IPS DF 4.7 (cell line): ENCODE measurements around the gene FBXL5.
A peak's percentile ranks its signal among the peaks of the same experiment; 100 is the strongest.

Experiments used
- DNase-seq: peaks from one replicate; pipeline ENCODE4 v3.0.0-alpha.2; 2013; ENCODE audit warnings: low spot score; ENCODE audit errors: extremely low read depth

FBXL5 gene, protein sequence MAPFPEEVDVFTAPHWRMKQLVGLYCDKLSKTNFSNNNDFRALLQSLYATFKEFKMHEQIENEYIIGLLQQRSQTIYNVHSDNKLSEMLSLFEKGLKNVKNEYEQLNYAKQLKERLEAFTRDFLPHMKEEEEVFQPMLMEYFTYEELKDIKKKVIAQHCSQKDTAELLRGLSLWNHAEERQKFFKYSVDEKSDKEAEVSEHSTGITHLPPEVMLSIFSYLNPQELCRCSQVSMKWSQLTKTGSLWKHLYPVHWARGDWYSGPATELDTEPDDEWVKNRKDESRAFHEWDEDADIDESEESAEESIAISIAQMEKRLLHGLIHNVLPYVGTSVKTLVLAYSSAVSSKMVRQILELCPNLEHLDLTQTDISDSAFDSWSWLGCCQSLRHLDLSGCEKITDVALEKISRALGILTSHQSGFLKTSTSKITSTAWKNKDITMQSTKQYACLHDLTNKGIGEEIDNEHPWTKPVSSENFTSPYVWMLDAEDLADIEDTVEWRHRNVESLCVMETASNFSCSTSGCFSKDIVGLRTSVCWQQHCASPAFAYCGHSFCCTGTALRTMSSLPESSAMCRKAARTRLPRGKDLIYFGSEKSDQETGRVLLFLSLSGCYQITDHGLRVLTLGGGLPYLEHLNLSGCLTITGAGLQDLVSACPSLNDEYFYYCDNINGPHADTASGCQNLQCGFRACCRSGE

DNA sequence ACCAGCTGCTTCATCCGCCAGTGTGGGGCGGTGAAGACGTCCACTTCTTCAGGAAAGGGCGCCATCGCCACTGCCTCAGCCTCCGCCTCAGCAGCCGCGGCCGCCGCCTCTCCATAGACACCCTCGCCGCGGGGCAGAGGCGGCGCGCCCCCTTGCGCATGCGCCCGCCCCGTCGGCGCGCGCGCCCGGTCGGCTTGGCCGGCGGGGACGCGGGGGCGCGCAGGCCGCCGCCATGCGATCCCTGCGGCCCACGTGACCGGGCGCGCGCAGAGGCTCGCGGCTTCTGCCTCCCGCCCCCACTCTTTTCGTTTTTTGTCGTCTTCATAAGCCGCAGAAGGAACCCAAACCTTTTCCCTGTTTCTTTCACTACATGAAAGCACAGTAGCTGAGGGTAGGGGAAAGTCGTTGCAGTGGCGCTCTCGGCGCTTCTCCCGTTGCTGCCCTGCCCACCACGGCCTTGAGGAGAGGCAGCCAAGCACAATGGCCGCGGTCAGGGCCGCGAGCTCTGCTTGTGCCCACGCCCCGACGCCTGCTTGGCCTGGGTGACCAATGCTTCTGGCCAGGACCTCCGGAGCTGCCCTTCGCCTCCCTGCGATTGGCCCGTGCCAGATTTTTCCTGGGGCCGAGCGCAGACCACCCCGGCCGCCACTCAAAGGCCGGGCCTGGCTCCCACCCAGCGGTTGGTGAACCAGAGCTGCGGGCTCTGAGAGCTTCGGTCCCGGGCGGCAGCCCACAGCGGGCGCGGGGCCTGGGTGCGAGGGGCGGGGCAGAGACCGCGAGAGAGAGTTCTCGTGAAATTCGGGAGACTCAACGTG lies at the start of gene FBXL5:
Gene FBXL5, minus strand, starts transcription at position 135 of the 815 bp plus-strand sequence. Its CDS starts 70 bp downstream, at position 65.
- DNase-seq: no peak

- DNase-seq: no peak
These were observed 49.0 kb upstream of the FBXL5 start for GRCh38 chr4:15704129-15704528.

DNA sequence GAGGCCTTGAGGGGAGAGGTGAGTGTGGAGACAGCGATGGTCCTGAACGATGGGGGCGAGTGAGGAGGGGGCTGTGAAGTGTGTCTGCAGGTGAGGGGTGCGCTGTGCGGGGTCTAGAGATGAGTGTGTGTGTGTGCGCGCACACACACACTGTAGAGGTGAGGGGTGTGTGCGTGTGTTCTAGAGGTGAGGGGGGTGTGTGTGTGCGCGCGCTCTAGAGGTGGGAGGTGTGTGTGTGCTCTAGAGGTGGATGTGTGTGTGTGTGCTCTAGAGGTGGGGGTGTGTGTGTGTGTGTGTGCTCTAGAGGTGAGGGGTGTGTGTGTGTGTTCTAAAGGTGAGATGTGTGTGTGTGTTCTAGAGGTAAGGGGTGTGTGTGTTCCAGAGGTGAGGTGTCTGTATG lies 48.3 kb upstream of the FBXL5 start:
- DNase-seq: no peak

- DNase-seq: no peak
These were observed 47.8 kb upstream of the FBXL5 start, which contains the start of gene BST1 for GRCh38 chr4:15702941-15703403. TSS of gene BST1 (plus strand) at chr4:15703065. CDS start at chr4:15703145, 80 bp downstream.

GRCh38 chr4:15696866-15697265 lies 41.7 kb upstream of the FBXL5 start:
- DNase-seq: no peak

DNA sequence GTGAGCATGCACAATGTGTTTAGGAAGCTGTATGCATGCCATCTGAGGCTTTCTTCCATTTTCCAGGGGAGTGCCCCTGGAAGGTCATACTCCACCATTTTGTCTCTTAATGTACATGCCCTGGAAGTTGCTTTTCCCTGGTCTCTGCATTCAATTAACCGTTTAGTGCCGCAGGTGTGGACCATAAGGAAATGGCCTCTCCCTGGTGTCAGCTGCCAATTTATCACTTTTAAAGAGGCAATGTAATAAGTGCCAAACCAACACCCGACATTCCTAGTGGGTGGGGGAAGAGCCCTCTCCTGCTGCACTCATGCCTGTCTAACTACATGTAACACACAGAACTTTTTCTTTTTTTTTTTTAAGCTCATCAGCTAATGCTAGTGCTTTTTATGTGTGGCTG lies 40.6 kb upstream of the FBXL5 start:
- no peak for DNase-seq

- DNase-seq: no peak
These were observed 40.1 kb upstream of the FBXL5 start for GRCh38 chr4:15695240-15695699.

- no peak for DNase-seq
These were observed 39.3 kb upstream of the FBXL5 start for GRCh38 chr4:15694431-15694830.

- no peak for DNase-seq
These were observed 37.4 kb upstream of the FBXL5 start for GRCh38 chr4:15692602-15693001.

DNA sequence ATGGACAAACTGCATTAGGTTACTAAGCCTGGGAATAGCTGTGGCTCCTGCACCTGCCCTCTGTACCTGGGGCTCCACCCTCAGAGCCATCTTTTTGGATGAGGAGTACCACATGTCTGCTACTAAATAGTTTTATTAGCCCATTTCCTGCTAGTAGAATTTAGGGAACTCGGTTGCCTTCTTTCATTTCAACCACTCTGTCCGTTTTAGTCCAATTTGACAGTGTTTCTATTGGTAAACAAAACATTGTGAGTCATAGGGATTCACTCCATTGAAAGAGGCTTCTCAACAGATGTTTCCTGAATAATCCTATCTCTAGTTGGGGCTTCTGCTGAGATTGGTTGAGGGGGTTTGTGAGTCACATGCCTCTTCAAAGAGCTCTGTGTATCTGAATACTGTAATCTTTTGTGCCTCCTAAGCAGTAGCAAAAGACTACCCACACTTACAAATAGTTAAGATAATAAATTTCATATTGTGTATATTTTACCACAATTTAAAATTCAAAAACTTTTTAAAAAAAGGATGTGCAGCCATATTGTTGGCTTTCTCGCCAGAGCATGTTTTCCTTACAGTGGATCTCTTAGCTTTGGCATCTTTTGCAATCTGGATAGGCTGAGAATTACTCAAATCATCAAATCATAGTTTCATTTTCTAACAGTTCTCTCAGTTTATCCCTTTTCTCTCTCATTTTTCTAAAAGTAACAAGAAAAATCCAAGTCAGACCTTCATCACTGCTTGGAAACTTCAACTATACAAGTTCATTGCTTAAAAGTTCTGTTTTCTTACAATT lies 36.4 kb upstream of the FBXL5 start:
- no peak for DNase-seq

GRCh38 chr4:15690020-15690809 lies 35.1 kb upstream of the FBXL5 start:
- peak; percentile 56 for DNase-seq

DNA sequence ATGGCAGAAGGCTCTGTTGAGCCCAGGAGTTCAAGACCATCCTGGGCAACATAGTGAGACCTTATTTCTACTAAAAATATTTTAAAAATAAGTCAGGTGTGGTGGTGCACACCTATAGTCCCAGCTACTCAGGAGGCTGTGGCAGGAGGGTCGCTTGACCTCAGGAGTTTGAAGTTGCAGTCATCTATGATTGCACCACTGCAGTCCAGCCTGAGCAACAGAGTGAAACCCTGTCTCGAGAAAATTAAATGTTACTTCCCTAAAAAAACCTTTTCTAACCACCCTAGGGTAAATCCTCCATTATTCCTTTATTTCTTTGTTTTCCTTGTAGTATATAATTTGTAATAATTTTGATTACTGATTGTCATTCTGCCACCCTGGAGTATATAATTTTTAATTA lies 34.4 kb upstream of the FBXL5 start:
- DNase-seq: no peak

DNA sequence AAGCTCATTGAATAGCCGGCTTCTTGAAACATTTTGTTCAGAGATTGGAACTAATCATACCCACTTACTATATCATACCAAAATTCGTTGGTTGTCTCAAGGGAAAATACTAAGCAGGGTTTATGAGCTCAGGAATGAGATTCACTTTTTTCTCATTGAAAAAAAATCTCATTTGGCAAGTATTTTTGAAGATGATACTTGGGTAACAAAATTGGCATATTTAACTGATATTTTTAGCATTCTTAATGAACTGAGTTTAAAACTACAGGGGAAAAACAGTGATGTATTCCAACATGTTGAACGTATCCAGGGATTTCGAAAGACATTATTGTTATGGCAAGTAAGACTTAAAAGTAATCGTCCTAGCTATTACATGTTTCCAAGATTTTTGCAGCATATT lies 32.9 kb upstream of the FBXL5 start:
- DNase-seq: no peak

GRCh38 chr4:15684498-15684897 lies 29.3 kb upstream of the FBXL5 start:
- DNase-seq: no peak

- DNase-seq: no peak
These were observed 28.0 kb upstream of the FBXL5 start for GRCh38 chr4:15683143-15683495.

- no peak for DNase-seq
These were observed 27.3 kb upstream of the FBXL5 start for GRCh38 chr4:15682242-15683142.

DNA sequence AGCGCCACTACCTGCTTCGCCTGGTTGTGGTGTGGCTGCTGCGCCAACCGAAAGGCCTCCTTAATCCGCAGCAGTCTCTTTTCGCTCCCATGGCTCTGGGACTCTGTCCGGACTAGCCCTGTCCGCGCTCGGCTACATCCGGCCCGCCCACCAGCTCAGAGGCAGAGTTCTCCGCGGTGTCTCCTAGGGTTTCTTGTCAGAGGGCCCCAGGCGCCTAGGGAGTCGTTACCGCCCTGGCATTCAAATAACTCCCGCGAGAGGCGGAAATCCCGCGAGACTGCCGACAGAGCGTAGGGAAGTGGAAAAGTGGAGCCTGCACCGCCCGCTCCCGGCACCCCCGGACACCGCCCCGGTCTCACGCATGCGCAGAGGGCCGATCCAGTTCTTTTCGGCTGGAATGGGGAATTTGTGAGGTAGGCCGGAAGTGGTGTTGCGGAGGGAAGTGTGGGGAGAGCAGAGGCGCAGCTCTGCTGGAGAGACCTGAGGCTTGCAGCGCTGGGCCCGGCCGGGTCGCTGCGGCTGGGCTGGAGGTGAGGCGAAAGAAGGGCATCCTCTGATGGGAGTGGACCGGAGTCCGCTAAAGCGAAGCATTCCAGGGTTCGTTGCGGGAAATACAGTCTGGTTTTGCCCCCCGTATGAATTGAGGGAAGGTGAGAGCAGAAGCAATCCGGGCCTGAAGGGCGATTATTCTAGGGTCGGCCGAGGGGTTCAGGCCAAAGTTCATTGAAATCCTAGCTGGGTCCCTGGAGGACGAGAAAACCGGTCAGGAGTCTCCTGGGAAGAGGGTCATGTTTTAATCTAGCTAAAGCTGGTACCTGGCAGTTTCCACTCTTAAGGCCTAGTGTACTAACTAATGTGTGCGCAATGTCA lies 26.4 kb upstream of the FBXL5 start, which contains the start of gene FAM200B:
Gene FAM200B, plus strand, starts transcription at position 456 of the 870 bp plus-strand sequence. CDS start 5,151 bp downstream, outside the sequence.
- peak; percentile 97 for DNase-seq

- DNase-seq: no peak
These were observed 25.9 kb upstream of the FBXL5 start for GRCh38 chr4:15681067-15681371.
